GM12874 (cell line): ENCODE measurements around the gene WDR27.

ENCODE experiments used
- CTCF ChIP-seq: IDR thresholded peaks from 2 replicates; pipeline ENCODE4 v1.5.1; 2011; ENCODE audit warnings: low read depth, mild to moderate bottlenecking, control low read depth, low read length, moderate library complexity; ENCODE audit not compliant: insufficient read depth

WDR27 gene

GRCh38 chr6:169620171-169621130 is 81.4 kb downstream of the WDR27 start:
- no peak for TF ChIP-seq CTCF

DNA sequence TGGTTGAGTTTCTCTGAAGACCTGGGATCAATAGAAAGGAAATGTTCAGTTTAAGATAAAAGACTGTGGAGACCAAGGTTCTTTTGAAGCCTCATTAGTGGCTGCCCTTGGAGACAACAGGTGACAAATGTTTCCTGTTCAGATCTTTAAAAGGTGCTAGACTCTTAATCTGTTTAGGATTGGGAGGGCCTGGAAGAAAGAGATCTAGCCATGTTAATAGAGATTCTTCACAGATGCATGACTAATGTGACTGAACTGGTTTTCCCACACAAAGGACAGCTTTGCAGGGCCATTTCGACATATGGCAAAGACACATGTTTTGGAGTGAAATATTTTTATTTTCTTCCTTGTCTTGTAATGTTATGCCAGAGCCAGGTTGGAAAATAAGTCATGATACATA is 82.2 kb downstream of the WDR27 start:
- TF ChIP-seq CTCF, result no peak

DNA sequence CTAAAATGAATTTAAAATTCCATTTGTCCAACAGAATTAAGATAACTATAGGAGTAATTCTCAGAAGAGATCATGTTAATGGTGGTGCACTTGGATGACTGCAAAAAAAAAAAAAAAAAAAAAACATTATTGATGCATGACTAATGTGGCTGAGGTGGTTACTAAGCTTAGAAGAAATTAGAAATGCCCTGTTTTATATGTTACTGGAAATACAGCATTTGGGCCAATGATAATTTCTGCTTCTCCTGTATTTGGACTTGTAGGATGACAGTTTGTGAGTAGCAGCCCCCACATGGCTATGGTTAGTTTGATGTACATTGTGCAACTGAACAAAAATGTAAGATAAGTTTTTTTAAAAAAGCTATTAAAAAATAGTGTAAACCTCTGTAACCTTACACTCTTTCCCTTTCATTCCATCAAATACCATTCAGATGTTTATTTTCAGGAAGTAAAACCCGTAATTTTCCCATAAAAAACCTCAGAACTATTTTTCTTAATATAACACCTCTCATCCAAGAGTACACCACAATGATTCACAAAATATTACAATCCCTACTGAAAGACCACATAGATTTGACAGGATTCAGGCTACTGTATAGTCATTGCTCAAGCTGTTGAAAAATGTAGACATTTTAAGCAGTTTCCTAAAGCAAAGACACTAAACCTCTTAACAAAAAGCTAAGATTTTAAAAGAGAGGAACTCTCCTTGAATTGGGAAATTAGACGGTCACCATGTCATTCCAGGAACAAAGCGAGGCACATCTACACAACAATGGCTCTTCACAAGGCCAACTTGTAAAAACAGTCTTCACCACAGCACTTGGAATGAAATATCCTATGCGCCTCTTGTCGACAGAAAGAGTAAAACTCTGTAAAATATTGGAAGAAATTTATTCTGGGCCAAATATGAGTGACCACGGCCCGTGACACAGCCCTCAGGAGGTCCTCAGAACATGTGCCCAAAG is 83.0 kb downstream of the WDR27 start:
- no peak for TF ChIP-seq CTCF

GRCh38 chr6:169617562-169617961 is 84.3 kb downstream of the WDR27 start:
- TF ChIP-seq CTCF, result no peak

GRCh38 chr6:169604076-169604475 is 97.8 kb downstream of the WDR27 start:
- TF ChIP-seq CTCF, result no peak

DNA sequence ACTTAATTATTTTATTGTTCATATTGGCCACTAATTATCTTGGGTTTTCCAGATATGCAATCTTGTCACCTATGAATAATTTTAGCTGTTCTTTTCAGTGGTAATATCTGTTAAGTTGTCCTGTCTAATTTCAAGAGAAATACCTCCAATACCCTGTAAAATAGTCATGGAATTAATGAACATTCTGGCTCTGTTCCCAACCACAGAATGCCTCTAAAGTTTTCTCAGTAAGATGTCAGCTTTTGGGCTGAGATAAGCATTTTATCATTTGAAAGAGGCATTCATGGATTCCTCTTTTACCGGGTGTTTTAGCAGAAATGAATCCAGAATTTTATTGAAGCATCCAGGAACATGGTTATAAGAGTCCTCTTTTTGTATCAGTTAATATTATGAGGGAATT is 109.3 kb downstream of the WDR27 start:
- no peak for TF ChIP-seq CTCF

DNA sequence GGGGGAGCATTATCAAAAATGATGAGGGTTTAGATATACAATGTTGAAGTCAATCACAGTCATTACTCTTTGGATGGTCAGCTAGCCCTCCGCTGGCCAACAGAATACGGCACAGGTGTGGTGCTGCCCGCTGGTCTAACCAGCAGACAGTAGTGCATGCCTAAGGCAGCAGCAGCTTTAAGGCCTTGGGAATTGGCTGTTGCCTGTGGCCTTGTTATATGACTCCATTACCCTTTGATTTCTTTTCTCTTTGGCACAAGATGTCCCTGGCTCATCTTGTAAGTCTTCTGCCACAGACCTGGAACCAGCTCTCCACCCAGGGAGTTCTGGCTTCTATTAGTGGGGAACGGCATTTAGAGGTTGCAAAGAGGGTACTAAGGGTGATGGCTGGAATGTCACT is 110.2 kb downstream of the WDR27 start:
- no peak for TF ChIP-seq CTCF
